Fibroblast of lung (primary cell): ENCODE results near the gene CNPPD1. TPM values are rescaled to one million over a fixed set of nuclear protein-coding genes. Genes with fewer than 3 reads are reported as not detected.

ENCODE experiments used
- DNase-seq, 2 donors: peaks; one replicate each; pipeline versions ENCODE4 v3.0.0 to v3.0.0-alpha.2; 2010; ENCODE audit warnings: low read depth in 2 of 2
- H2AFZ ChIP-seq: 2 replicates; pipeline ENCODE4 v1.5.1; 2012; ENCODE audit warnings: low read length, control low read depth, inconsistent platforms
- H3K27ac ChIP-seq: 2 replicates; pipeline ENCODE4 v1.5.1; 2011; ENCODE audit warnings: low read length, control low read depth; ENCODE audit not compliant: insufficient read depth
- H3K27me3 ChIP-seq: 2 replicates; pipeline ENCODE4 v1.5.1; 2011; ENCODE audit warnings: mild to moderate bottlenecking, low read length; ENCODE audit not compliant: control insufficient read depth, insufficient read depth
- H3K36me3 ChIP-seq: 2 replicates; pipeline ENCODE4 v1.5.1; 2011; ENCODE audit warnings: low read length; ENCODE audit not compliant: control insufficient read depth, insufficient read depth
- H3K4me1 ChIP-seq: 2 replicates; pipeline ENCODE4 v1.5.1; 2011; ENCODE audit warnings: low read length; ENCODE audit not compliant: control insufficient read depth, insufficient read depth; ENCODE audit errors: extremely low read depth
- H3K4me2 ChIP-seq: 2 replicates; pipeline ENCODE4 v1.5.1; 2011; ENCODE audit warnings: low read length, control low read depth; ENCODE audit not compliant: insufficient read depth; ENCODE audit errors: extremely low read depth
- H3K4me3 ChIP-seq, 4 experiments: fragments of 200-600 bp in 1 of 4; sonication (generic) in 1 of 4; replicated peaks in 1 of 4; 2 replicates each; pipeline ENCODE4 v1.5.1; 2011 to 2016; ENCODE audit warnings: low read length in 4 of 4, low read depth in 3 of 4, mild to moderate bottlenecking in 3 of 4, control low read depth in 2 of 4, inconsistent platforms in 1 of 4, mixed read lengths in 1 of 4; ENCODE audit not compliant: insufficient read depth in 1 of 4; ENCODE audit errors: control extremely low read depth in 1 of 4
- H3K79me2 ChIP-seq: 2 replicates; pipeline ENCODE4 v1.5.1; 2012; ENCODE audit warnings: mild to moderate bottlenecking, low read length, inconsistent platforms; ENCODE audit not compliant: control insufficient read depth, insufficient read depth
- H3K9ac ChIP-seq: 2 replicates; pipeline ENCODE4 v1.5.1; 2011; ENCODE audit warnings: mild to moderate bottlenecking, low read length, control low read depth; ENCODE audit not compliant: insufficient read depth
- H3K9me3 ChIP-seq: 2 replicates; pipeline ENCODE4 v1.5.1; 2012; ENCODE audit warnings: low read depth, low read length; ENCODE audit not compliant: control insufficient read depth, insufficient read depth
- H4K20me1 ChIP-seq: 2 replicates; pipeline ENCODE4 v1.5.1; 2011; ENCODE audit warnings: low read length; ENCODE audit not compliant: control insufficient read depth, insufficient read depth; ENCODE audit errors: extremely low read depth
- CTCF ChIP-seq, 2 donors: IDR thresholded peaks in 1 of 2; conservative IDR thresholded peaks in 1 of 2; 1 replicate in 1 of 2; 2 replicates in 1 of 2; pipeline ENCODE4 v1.5.1; 2011 to 2012; ENCODE audit warnings: low read length in 2 of 2, control low read depth in 1 of 2, inconsistent platforms in 1 of 2, low read depth in 1 of 2, mild to moderate bottlenecking in 1 of 2
- EZH2 ChIP-seq: IDR thresholded peaks from 2 replicates; pipeline ENCODE4 v1.5.1; 2012; ENCODE audit warnings: low read length, control low read depth, mild to moderate bottlenecking; ENCODE audit errors: missing control alignments
- polyA plus RNA-seq, 2 donors: library from polyadenylated mRNA; depleted of rRNA in 1 of 2; stranded (reverse) in 1 of 2; unstranded in 1 of 2; fragments of >200 nt; gene quantifications; 2 replicates each; pipeline ENCODE4 v1.2.1, GENCODE V29; 2011 to 2012; ENCODE audit warnings: missing spikeins in 1 of 2
- total RNA-seq: library from RNA; depleted of rRNA; stranded (reverse); fragments of >200 nt; gene quantifications from 2 replicates; pipeline ENCODE4 v1.2.1, GENCODE V29; 2014

Gene CNPPD1
- total and polyA plus RNA-seq, 2 donors (not counting 1 experiment from before 2014, with no cell fraction given), result 33.5 to 42.2 TPM

GRCh38 chr2:219186754-219187456 is 10.2 kb upstream of the CNPPD1 start:
- no peak for DNase-seq
- no peak for TF ChIP-seq EZH2
- no peak for TF ChIP-seq CTCF (conservative IDR thresholded peaks at IDR 0.05 in 1 of 2, IDR thresholded peaks at IDR 0.05 in 1 of 2; ENCODE audit: low read depth in 1 of 2, low read length in 2 of 2)
- H3K79me2 ChIP-seq, result no peaks in the 10 kb centered on the region
- H3K4me1 ChIP-seq, result no peaks in the 10 kb centered on the region
- H3K4me3 ChIP-seq, result no peak overlapping the region
- no peak overlapping the region for H2AFZ ChIP-seq
- H3K9me3 ChIP-seq, result no peaks in the 10 kb centered on the region
- no peak overlapping the region for H3K9ac ChIP-seq
- no peak overlapping the region for H3K27ac ChIP-seq
- peaks cover 7% of the 10 kb centered on the region for H3K36me3 ChIP-seq
- no peak overlapping the region for H3K4me2 ChIP-seq
- no peaks in the 10 kb centered on the region for H4K20me1 ChIP-seq
- H3K27me3 ChIP-seq, result no peaks in the 10 kb centered on the region

GRCh38 chr2:219184121-219184520 is 7.4 kb upstream of the CNPPD1 start:
- peaks cover 4% of the 10 kb centered on the region for H3K4me1 ChIP-seq
- H3K36me3 ChIP-seq, result peaks cover 12% of the 10 kb centered on the region
- no peak overlapping the region for H3K4me3 ChIP-seq

GRCh38 chr2:219183151-219183772 is 6.5 kb upstream of the CNPPD1 start:
- Histone ChIP-seq H2AFZ (no peak overlapping the region), H4K20me1 (no peaks in the 10 kb centered on the region), H3K36me3 (peaks cover 12% of the 10 kb centered on the region), H3K4me1 (peaks cover 7% of the 10 kb centered on the region), H3K27me3 (no peaks in the 10 kb centered on the region), H3K9me3 (no peaks in the 10 kb centered on the region), H3K4me2 (no peak overlapping the region), H3K4me3 (no peak overlapping the region), H3K9ac (no peak overlapping the region), H3K79me2 (peaks cover 12% of the 10 kb centered on the region), H3K27ac (no peak overlapping the region)
- DNase-seq, result no peak
- TF ChIP-seq EZH2 (no peak), CTCF (conservative IDR thresholded peaks at IDR 0.05 in 1 of 2, IDR thresholded peaks at IDR 0.05 in 1 of 2; ENCODE audit: low read depth in 1 of 2, low read length in 2 of 2) (no peak)

More at GRCh38 chr2:219184121-219184520, 7.4 kb upstream of the CNPPD1 start:
- no peak for DNase-seq
- Histone ChIP-seq H3K27me3 (no peaks in the 10 kb centered on the region), H3K27ac (no peak overlapping the region), H3K79me2 (peaks cover 6% of the 10 kb centered on the region), H3K9ac (no peak overlapping the region), H4K20me1 (no peaks in the 10 kb centered on the region), H3K4me2 (no peak overlapping the region), H2AFZ (no peak overlapping the region), H3K9me3 (no peaks in the 10 kb centered on the region)
- no peak for TF ChIP-seq CTCF (conservative IDR thresholded peaks at IDR 0.05 in 1 of 2, IDR thresholded peaks at IDR 0.05 in 1 of 2; ENCODE audit: low read depth in 1 of 2, low read length in 2 of 2)
